ENCODE results near the gene AQP12A.
A peak's percentile ranks its signal among the peaks of the same experiment; 100 is the strongest.
"Not testable (repeated sequence)": the region's sequence is repeated elsewhere in the genome, so short reads cannot be mapped to it uniquely, and the experiment has no call there.

The AQP12A gene

GRCh38 chr2:240689975-240690374, 1.7 kb upstream of the AQP12A start:
- DNase-seq: no peak

- not testable (repeated sequence) for DNase-seq
Observed at GRCh38 chr2:240690421-240691074, 1.1 kb upstream of the AQP12A start.

GRCh38 chr2:240691075-240691427, 615 bp upstream of the AQP12A start:
- DNase-seq: not testable (repeated sequence)

- not testable (repeated sequence) for DNase-seq
Observed at GRCh38 chr2:240692583-240693561, 1.2 kb downstream of the AQP12A start.

GRCh38 chr2:240694304-240694703, 2.6 kb downstream of the AQP12A start:
- not testable (repeated sequence) for DNase-seq

- not testable (repeated sequence) for DNase-seq
Observed at GRCh38 chr2:240695593-240695992, 3.9 kb downstream of the AQP12A start.

- DNase-seq: not testable (repeated sequence)
Observed at GRCh38 chr2:240696469-240696868, 4.8 kb downstream of the AQP12A start.

- DNase-seq: not testable (repeated sequence)
Observed at GRCh38 chr2:240698852-240699561, 7.3 kb downstream of the AQP12A start.

GRCh38 chr2:240699835-240700234, 8.2 kb downstream of the AQP12A start:
- DNase-seq: not testable (repeated sequence)

GRCh38 chr2:240700616-240701015, 8.9 kb downstream of the AQP12A start:
- not testable (repeated sequence) for DNase-seq

- no peak for DNase-seq
Observed at GRCh38 chr2:240701091-240701735, 9.5 kb downstream of the AQP12A start.

- peak; percentile 51 for DNase-seq
Observed at GRCh38 chr2:240701736-240702639, 10.3 kb downstream of the AQP12A start.

GRCh38 chr2:240702640-240703011, 11.0 kb downstream of the AQP12A start:
- no peak for DNase-seq

GRCh38 chr2:240703417-240704341, 12.0 kb downstream of the AQP12A start:
- peak; percentile 37 for DNase-seq

- no peak for DNase-seq
Observed at GRCh38 chr2:240704651-240705050, 13.0 kb downstream of the AQP12A start.

GRCh38 chr2:240705204-240705791, 13.6 kb downstream of the AQP12A start:
- DNase-seq: no peak

GRCh38 chr2:240707043-240707756, 15.5 kb downstream of the AQP12A start:
- no peak for DNase-seq

- DNase-seq: no peak
Observed at GRCh38 chr2:240707821-240708220, 16.2 kb downstream of the AQP12A start.

- no peak for DNase-seq
Observed at GRCh38 chr2:240708457-240708856, 16.8 kb downstream of the AQP12A start.
